ENCODE results near the gene FBXL14.

DNA sequence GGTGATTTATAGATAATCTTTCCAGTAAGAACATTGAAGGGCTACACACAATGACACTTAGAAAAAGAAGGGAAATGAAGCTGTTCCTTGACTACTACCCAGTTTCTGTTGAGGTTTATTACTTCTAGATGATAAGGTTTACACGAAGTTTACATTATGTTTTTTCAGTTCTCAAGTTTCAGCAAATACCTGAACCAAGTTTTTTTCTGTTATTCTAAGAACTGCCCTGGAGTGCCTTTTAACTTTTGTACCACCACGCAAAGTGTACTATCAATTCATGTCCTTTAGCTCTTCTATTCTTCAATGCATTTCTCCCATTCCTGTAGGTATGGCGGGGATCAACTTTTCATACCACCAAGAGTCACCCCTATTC lies 5.8 kb downstream of the FBXL14 start:
- TF ChIP-seq FOXM1 (IDR thresholded peaks at IDR 0.05; ENCODE audit: borderline replicate concordance, low read depth) (no peak), CREB1 (IDR thresholded peaks at IDR 0.05; ENCODE audit: low read depth) (no peak), EP300 (IDR thresholded peaks at IDR 0.05; ENCODE audit: borderline replicate concordance) (no peak), CEBPB (IDR thresholded peaks at IDR 0.05) (no peak), YY1 (IDR thresholded peaks at IDR 0.05; ENCODE audit: low read depth) (no peak), RAD21 (IDR thresholded peaks at IDR 0.05; ENCODE audit: low read depth) (no peak), TEAD4 (IDR thresholded peaks at IDR 0.05) (no peak), NFIC (IDR thresholded peaks at IDR 0.05) (no peak), TAF1 (IDR thresholded peaks at IDR 0.05; ENCODE audit: low read depth) (no peak), EGR1 (IDR thresholded peaks at IDR 0.05) (no peak)
- TF ChIP-seq, protein P1, sequence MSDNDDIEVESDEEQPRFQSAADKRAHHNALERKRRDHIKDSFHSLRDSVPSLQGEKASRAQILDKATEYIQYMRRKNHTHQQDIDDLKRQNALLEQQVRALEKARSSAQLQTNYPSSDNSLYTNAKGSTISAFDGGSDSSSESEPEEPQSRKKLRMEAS (IDR thresholded peaks at IDR 0.05): no peak
- TF ChIP-seq, protein P2, sequence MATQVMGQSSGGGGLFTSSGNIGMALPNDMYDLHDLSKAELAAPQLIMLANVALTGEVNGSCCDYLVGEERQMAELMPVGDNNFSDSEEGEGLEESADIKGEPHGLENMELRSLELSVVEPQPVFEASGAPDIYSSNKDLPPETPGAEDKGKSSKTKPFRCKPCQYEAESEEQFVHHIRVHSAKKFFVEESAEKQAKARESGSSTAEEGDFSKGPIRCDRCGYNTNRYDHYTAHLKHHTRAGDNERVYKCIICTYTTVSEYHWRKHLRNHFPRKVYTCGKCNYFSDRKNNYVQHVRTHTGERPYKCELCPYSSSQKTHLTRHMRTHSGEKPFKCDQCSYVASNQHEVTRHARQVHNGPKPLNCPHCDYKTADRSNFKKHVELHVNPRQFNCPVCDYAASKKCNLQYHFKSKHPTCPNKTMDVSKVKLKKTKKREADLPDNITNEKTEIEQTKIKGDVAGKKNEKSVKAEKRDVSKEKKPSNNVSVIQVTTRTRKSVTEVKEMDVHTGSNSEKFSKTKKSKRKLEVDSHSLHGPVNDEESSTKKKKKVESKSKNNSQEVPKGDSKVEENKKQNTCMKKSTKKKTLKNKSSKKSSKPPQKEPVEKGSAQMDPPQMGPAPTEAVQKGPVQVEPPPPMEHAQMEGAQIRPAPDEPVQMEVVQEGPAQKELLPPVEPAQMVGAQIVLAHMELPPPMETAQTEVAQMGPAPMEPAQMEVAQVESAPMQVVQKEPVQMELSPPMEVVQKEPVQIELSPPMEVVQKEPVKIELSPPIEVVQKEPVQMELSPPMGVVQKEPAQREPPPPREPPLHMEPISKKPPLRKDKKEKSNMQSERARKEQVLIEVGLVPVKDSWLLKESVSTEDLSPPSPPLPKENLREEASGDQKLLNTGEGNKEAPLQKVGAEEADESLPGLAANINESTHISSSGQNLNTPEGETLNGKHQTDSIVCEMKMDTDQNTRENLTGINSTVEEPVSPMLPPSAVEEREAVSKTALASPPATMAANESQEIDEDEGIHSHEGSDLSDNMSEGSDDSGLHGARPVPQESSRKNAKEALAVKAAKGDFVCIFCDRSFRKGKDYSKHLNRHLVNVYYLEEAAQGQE (IDR thresholded peaks at IDR 0.05; ENCODE audit: low read depth): no peak
- TF ChIP-seq, protein P3, sequence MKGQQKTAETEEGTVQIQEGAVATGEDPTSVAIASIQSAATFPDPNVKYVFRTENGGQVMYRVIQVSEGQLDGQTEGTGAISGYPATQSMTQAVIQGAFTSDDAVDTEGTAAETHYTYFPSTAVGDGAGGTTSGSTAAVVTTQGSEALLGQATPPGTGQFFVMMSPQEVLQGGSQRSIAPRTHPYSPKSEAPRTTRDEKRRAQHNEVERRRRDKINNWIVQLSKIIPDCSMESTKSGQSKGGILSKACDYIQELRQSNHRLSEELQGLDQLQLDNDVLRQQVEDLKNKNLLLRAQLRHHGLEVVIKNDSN (IDR thresholded peaks at IDR 0.05): no peak
